HEK293 (cell line): ENCODE measurements around the gene XPA.

Experiments used
- BCL11B ChIP-seq: fragments of 450-650 bp; formaldehyde crosslinking; IDR thresholded peaks from 2 replicates; pipeline ENCODE4 v1.5.1; 2016; ENCODE audit warnings: low read depth, missing biosample characterization, missing genetic modification characterization
- CTCF ChIP-seq: fragments of 450-650 bp; formaldehyde crosslinking; IDR thresholded peaks from 2 replicates; pipeline ENCODE4 v1.5.1; 2016; ENCODE audit warnings: missing biosample characterization, missing genetic modification characterization
- ELK4 ChIP-seq: IDR thresholded peaks from 2 replicates; pipeline ENCODE4 v1.6.1; 2011; ENCODE audit warnings: mild to moderate bottlenecking, low read depth, low read length, borderline replicate concordance
- IKZF3 ChIP-seq: fragments of 450-650 bp; IDR thresholded peaks from 2 replicates; pipeline ENCODE4 v1.5.0; 2018; ENCODE audit warnings: missing biosample characterization, mild to moderate bottlenecking, missing genetic modification characterization, moderate library complexity
- ZBTB49 ChIP-seq: fragments of 450-650 bp; formaldehyde crosslinking; IDR thresholded peaks from 2 replicates; pipeline ENCODE4 v1.5.1; 2016; ENCODE audit warnings: missing biosample characterization, missing genetic modification characterization, low read depth
- ZNF24 ChIP-seq: fragments of 450-650 bp; formaldehyde crosslinking; IDR thresholded peaks from 2 replicates; pipeline ENCODE4 v1.5.1; 2016; ENCODE audit warnings: missing biosample characterization, missing genetic modification characterization
- ZNF561 ChIP-seq: fragments of 450-650 bp; IDR thresholded peaks from 2 replicates; pipeline ENCODE4 v1.5.1; 2018; ENCODE audit warnings: missing biosample characterization, missing genetic modification characterization, borderline replicate concordance
- ZNF629 ChIP-seq: fragments of 450-650 bp; formaldehyde crosslinking; IDR thresholded peaks from 2 replicates; pipeline ENCODE4 v1.5.1; 2017; ENCODE audit warnings: missing biosample characterization, missing genetic modification characterization
- ZNF707 ChIP-seq: fragments of 450-650 bp; formaldehyde crosslinking; IDR thresholded peaks from 2 replicates; pipeline ENCODE4 v1.5.1; 2016; ENCODE audit warnings: missing biosample characterization, missing genetic modification characterization

GRCh38 chr9:97665742-97666141 lies 31.4 kb downstream of the XPA start:
- TF ChIP-seq CTCF (no peak), IKZF3 (no peak), ELK4 (no peak), ZBTB49 (tag by site-specific recombination) (no peak), ZNF561 (tag by site-specific recombination) (no peak), ZNF24 (tag by site-specific recombination) (no peak), ZNF629 (no peak), ZNF707 (tag by site-specific recombination) (no peak), BCL11B (no peak)
